ENCODE data around the gene ZNHIT2.

Gene ZNHIT2

DNA sequence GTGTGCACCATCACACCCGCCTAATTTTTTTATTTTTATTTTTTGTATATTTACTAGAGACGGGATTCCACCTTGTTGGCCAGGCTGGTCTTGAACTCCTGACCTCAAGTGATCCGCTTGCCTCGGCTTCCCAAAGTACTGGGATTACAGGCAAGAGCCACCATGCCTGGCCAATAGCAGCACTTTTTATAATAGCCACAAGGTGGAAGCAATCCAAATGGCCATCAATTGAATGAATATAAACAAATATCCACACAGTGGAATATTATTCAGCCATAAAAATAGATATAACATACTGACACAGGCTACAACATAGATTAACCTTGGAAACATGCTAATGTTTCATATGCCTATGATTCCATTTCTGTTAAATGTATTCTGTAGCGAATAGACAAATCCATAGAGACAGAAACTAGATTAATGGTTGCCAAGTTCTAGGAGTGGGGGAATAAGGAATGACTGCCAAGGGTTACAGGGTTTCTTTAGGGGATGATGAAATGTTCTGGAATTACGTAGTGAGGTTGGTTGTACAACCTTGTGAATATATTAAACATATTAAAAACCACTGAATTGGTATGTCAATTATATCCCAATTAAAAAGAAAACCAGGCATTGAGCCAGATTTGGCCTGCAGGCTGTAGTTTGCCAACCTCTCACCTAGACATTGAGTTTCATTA is 16.7 kb downstream of the ZNHIT2 start:
- no peak for DNase-seq (ENCODE audit: extremely low spot score)
- TF ChIP-seq, protein P1, sequence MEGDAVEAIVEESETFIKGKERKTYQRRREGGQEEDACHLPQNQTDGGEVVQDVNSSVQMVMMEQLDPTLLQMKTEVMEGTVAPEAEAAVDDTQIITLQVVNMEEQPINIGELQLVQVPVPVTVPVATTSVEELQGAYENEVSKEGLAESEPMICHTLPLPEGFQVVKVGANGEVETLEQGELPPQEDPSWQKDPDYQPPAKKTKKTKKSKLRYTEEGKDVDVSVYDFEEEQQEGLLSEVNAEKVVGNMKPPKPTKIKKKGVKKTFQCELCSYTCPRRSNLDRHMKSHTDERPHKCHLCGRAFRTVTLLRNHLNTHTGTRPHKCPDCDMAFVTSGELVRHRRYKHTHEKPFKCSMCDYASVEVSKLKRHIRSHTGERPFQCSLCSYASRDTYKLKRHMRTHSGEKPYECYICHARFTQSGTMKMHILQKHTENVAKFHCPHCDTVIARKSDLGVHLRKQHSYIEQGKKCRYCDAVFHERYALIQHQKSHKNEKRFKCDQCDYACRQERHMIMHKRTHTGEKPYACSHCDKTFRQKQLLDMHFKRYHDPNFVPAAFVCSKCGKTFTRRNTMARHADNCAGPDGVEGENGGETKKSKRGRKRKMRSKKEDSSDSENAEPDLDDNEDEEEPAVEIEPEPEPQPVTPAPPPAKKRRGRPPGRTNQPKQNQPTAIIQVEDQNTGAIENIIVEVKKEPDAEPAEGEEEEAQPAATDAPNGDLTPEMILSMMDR (IDR thresholded peaks at IDR 0.05; ENCODE audit: control extremely low read depth, extremely low read depth, low read depth, missing control alignments) = no peak
- ChIA-PET CTCF (interaction anchor here (10.5 kb wide), 1 partner anchor 10 kb away, joined by 165 read pairs; the partner anchor contains the start of gene TM7SF2), POLR2A (interaction anchor here (3.3 kb wide), 1 partner anchor 10 kb away, joined by 14 read pairs; the partner anchor contains the start of gene TM7SF2)

DNA sequence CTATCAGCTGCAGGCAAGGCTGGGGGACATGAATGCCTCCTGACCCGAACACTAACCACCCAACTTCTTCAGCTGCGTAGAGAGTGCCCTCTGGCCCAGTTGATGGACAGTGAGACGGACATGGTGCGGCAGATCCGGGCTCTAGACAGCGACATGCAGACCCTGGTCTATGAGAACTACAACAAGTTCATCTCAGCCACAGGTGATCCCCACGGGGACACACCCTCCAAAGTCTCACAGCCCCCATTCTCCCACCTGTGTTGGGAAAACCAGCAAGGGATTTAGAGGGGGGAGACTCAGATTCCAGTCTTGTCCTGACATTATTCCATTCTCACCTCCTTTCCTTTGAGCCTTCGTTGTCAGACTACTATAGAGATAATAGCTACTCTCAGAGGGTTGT is 20.6 kb downstream of the ZNHIT2 start:
- ChIA-PET POLR2A (interaction anchor here (0.5 to 1.3 kb wide), 4 partner anchors 15 to 310 kb away, joined by 3 to 4 read pairs (median 4); partner anchors contain the start of genes FAU, MRPL49 and TM7SF2), CTCF (interaction anchor here (1.0 to 10.5 kb wide), 4 partner anchors 14 to 70 kb away, joined by 3 to 165 read pairs (median 4); partner anchors contain the start of genes FAU, MRPL49, SNX15 and TM7SF2)
- no peak for DNase-seq (ENCODE audit: extremely low spot score)

DNA sequence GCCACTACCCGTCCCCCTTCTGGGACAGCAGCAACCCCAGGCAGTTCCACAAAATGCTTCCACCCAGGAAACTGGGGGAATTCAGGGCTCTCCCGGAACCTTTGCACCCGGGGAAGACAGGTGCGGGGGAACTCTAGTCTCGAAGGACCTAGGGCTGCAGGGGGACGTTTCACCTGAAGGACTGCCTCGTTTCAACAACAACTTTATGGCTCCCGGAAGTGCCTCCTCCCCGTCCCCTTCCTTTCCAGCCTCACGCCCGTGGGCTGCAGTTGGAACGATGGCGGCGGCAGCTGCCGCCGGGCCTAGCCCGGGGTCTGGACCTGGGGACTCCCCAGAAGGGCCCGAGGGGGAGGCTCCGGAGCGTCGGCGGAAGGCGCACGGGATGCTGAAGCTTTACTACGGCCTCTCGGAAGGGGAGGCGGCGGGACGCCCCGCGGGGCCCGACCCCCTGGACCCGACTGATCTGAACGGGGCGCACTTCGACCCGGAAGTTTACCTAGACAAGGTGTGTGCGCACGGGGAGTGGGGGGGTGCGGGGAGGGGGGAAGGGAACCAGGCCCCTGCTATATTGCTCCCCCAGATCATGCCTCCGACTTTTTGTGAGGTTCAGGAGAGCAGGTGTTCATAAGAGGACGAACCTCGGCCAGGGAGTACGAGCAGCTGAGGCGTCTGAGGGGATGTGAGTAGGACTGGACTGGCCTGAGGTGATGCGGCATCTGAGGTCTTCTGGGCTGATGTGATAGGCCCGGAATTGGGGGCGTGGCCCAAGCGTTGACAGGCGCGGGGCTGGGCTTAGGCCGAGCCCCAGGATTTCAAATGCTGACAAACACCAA is 21.3 kb downstream of the ZNHIT2 start, which contains the start of gene VPS51:
VPS51 (plus strand) TSS at position 241 of the 833 bp plus-strand sequence; CDS start at position 278, 37 bp downstream.
- TF ChIP-seq, protein P1 (IDR thresholded peaks at IDR 0.05; ENCODE audit: control extremely low read depth, extremely low read depth, low read depth, missing control alignments) = no peak
- peak; percentile 90 for DNase-seq (ENCODE audit: extremely low spot score)
- CTCF ChIA-PET = interaction anchor here (1.0 to 10.5 kb wide), 3 partner anchors 15 to 69 kb away, joined by 3 to 165 read pairs (median 5); partner anchors contain the start of genes SNX15 and TM7SF2
- POLR2A ChIA-PET = interaction anchor here (0.5 to 1.3 kb wide), 3 partner anchors 16 to 311 kb away, joined by 3 to 4 read pairs (median 3); partner anchors contain the start of gene TM7SF2

More for the DNA sequence above, 20.6 kb downstream of the ZNHIT2 start:
- TF ChIP-seq, protein P1 (IDR thresholded peaks at IDR 0.05; ENCODE audit: control extremely low read depth, extremely low read depth, low read depth, missing control alignments) = no peak

DNA sequence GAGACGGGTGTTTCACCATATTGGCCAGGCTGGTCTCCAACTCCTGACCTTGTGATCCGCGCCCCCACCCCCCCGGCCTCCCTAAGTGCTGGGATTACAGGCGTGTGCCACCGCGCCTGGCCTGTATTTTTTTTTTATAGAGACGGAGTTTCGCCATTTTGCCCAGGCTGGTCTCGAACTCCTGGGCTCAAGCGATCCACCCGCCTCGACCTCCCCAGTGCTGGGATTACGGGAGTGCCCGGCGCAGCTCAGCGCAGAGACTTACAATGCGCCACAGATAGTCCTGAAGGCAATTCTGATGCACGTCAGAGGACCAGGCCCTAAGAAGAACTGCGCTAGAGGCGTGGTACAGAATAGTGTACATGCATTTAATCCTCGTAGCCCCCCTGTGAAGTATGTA is 22.1 kb downstream of the ZNHIT2 start:
- POLR2A ChIA-PET = interaction anchor here (0.7 kb wide), 1 partner anchor 20 kb away, joined by 6 read pairs; no protein-coding TSS in a partner anchor
- CTCF ChIA-PET = interaction anchor here (1.1 to 10.5 kb wide), 2 partner anchors 12 to 15 kb away, joined by 5 to 165 read pairs; partner anchors contain the start of genes CDCA5, TM7SF2 and ZFPL1
- DNase-seq (ENCODE audit: extremely low spot score) = no peak
- TF ChIP-seq, protein P1 (IDR thresholded peaks at IDR 0.05; ENCODE audit: control extremely low read depth, extremely low read depth, low read depth, missing control alignments) = no peak

DNA sequence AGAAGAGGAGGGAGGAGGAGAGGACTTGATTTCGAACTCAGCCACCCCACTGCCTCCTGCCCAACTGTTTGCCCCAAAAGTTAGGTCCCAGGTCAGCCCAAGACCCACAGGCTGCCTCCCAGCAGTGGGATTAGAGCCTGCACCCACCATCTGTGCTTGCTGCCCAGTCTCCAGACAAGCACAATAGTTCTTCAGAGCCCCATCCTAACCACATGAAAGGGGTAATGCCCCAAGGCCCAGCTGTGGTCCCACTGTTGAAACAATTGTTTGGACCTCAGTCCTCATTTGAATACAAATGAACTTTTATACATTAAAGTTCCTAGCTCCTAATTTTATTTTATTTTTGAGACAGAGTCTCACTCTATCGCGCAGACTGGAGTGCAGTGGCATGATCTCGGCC is 26.9 kb downstream of the ZNHIT2 start:
- CTCF ChIA-PET = interaction anchor here (1.2 to 3.8 kb wide), 3 partner anchors 12 to 20 kb away, joined by 3 to 22 read pairs (median 4); partner anchors contain the start of gene TM7SF2
- POLR2A ChIA-PET = interaction anchor here (0.6 kb wide), 1 partner anchor 175 kb away, joined by 3 read pairs; no protein-coding TSS in a partner anchor
- DNase-seq (ENCODE audit: extremely low spot score) = no peak

More for the DNA sequence above, 26.9 kb downstream of the ZNHIT2 start:
- TF ChIP-seq, protein P1 (IDR thresholded peaks at IDR 0.05; ENCODE audit: control extremely low read depth, extremely low read depth, low read depth, missing control alignments) = no peak

Measured in GM10248 (cell line).